Measurements from ENCODE around the gene SERBP1.

DNA sequence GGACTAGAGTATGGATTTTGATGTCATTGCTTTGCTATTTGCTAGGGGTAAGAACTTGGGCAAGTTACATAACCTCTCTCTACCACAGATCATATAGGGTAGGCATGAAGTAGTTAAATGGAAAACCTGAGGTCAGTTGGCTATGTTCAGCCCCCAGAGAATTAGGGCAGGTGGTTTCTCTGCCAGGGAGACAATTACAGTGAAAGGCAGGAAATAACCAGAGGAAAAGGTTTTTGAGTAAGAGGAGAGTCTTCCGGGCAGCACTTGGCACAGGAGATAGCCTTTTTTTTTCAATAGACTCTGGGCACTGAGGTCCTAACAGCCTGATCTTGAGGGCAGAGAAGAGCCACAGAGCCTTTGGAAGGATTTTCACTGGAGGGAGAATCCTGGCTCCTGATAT, 16.7 kb upstream of the SERBP1 start:
- TF ChIP-seq EZH2 (IDR thresholded peaks at IDR 0.05; ENCODE audit: low read depth, low read length, severe bottlenecking), result no peak
- TF ChIP-seq, protein P1, sequence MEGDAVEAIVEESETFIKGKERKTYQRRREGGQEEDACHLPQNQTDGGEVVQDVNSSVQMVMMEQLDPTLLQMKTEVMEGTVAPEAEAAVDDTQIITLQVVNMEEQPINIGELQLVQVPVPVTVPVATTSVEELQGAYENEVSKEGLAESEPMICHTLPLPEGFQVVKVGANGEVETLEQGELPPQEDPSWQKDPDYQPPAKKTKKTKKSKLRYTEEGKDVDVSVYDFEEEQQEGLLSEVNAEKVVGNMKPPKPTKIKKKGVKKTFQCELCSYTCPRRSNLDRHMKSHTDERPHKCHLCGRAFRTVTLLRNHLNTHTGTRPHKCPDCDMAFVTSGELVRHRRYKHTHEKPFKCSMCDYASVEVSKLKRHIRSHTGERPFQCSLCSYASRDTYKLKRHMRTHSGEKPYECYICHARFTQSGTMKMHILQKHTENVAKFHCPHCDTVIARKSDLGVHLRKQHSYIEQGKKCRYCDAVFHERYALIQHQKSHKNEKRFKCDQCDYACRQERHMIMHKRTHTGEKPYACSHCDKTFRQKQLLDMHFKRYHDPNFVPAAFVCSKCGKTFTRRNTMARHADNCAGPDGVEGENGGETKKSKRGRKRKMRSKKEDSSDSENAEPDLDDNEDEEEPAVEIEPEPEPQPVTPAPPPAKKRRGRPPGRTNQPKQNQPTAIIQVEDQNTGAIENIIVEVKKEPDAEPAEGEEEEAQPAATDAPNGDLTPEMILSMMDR (IDR thresholded peaks at IDR 0.05; ENCODE audit: control extremely low read depth in 1 of 3, insufficient read depth in 1 of 3, low read depth in 1 of 3, low read length in 3 of 3), result no peak
- no peak for TF ChIP-seq CREB1 (IDR thresholded peaks at IDR 0.05)
